SK-N-MC (cell line): Measurements from ENCODE around the gene AGPAT3.

Experiments
- EZH2 ChIP-seq: fragments of 200-600 bp; sonication (generic); IDR thresholded peaks from one replicate; pipeline ENCODE4 v1.6.1; 2017; ENCODE audit warnings: antibody characterized with exemption
- POLR2AphosphoS5 ChIP-seq: IDR thresholded peaks from 2 replicates; pipeline ENCODE4 v1.6.1; 2012; ENCODE audit warnings: mild to moderate bottlenecking, low read depth, low read length, borderline replicate concordance

DNA sequence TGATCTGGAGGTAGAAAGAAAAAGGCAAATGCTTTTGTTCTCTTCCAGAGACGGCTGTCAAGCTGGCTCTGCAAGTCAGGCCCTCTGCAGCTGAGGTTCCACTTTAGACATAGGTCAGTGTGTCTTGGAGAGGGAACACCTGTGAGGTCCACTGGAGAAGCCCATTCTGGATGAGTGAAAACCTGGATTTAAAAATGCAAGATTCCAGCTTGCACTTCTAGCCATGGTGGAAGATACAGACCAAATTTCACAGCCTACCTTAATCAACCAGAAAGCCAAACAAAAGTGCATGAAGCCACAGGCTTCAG is 35.0 kb downstream of the AGPAT3 start:
- TF ChIP-seq POLR2AphosphoS5 (no peak), EZH2 (no peak)
